ENCODE measurements around the gene RNASEL.

RNASEL gene

DNA sequence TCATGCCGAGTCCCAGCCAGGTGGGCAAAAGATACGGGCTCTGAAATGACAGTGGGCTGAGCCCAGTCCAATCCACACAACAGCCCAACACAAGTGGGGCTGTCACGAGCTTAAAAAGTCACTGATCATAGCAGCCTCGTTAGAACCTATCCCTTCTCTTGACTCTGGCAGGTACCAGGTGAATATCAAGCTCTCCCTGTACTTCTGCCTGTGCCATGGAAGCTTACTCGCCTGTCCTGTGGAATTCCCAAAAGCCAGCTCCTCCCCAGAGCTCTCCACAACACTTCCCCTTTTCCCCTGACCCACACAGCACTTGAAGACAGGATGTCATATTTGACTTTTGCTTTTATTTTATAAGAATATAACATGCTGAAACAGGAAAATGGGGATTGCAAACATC, 9.2 kb upstream of the RNASEL start:
- H3K27me3 ChIP-seq (ENCODE audit: insufficient read depth, low read length), result no peaks in the 10 kb centered on the region
- no peak for TF ChIP-seq EZH2 (IDR thresholded peaks at IDR 0.05; ENCODE audit: borderline replicate concordance, low read length)
- TF ChIP-seq, protein P1, sequence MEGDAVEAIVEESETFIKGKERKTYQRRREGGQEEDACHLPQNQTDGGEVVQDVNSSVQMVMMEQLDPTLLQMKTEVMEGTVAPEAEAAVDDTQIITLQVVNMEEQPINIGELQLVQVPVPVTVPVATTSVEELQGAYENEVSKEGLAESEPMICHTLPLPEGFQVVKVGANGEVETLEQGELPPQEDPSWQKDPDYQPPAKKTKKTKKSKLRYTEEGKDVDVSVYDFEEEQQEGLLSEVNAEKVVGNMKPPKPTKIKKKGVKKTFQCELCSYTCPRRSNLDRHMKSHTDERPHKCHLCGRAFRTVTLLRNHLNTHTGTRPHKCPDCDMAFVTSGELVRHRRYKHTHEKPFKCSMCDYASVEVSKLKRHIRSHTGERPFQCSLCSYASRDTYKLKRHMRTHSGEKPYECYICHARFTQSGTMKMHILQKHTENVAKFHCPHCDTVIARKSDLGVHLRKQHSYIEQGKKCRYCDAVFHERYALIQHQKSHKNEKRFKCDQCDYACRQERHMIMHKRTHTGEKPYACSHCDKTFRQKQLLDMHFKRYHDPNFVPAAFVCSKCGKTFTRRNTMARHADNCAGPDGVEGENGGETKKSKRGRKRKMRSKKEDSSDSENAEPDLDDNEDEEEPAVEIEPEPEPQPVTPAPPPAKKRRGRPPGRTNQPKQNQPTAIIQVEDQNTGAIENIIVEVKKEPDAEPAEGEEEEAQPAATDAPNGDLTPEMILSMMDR (IDR thresholded peaks at IDR 0.05; ENCODE audit: low read length), result no peak
- H4K20me1 ChIP-seq (ENCODE audit: insufficient read depth, low read length), result no peaks in the 10 kb centered on the region
- H3K27ac ChIP-seq (ENCODE audit: low read depth, low read length, poor library complexity, severe bottlenecking), result no peak overlapping the region
- no peak overlapping the region for H2AFZ ChIP-seq (ENCODE audit: low read length)
- H3F3A ChIP-seq (ENCODE audit: insufficient read depth, low read length), result no peaks in the 10 kb centered on the region
- no peak overlapping the region for H3K9ac ChIP-seq (ENCODE audit: low read length)
- H3K4me2 ChIP-seq (ENCODE audit: low read length), result no peak overlapping the region
- H3K9me3 ChIP-seq (ENCODE audit: low read length), result no peaks in the 10 kb centered on the region
- H3K36me3 ChIP-seq (ENCODE audit: insufficient read depth, low read length), result peaks cover 46% of the 10 kb centered on the region
- H3K79me2 ChIP-seq (ENCODE audit: insufficient read depth, low read length), result no peaks in the 10 kb centered on the region
- H3K4me1 ChIP-seq (ENCODE audit: insufficient read depth, low read length, severe bottlenecking), result peaks cover 25% of the 10 kb centered on the region
- H3K4me3 ChIP-seq (ENCODE audit: low read depth, low read length, poor library complexity, severe bottlenecking), result no peak overlapping the region
- H3K9me2 ChIP-seq (ENCODE audit: low read depth, low read length), result no peaks in the 10 kb centered on the region

DNA sequence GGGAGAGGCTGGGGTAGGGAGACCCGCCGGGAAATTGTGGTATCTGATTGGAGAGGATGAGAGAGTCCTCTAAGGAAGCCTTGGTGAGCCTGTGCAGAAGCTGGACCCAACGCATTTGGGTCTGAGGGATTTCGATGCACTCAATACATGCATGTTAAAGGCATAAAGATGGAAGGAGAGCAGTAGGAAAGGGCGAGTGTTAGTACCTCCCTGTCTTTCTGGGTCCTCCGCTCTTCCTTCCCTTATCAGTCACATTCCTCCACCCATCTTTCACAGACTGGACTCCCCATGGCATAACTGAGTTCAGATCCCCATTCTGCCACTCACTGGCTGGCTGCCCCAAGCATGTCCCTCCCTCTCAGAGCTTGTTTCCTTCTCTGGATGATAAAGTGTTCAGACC, 7.9 kb upstream of the RNASEL start:
- TF ChIP-seq, protein P1 (IDR thresholded peaks at IDR 0.05; ENCODE audit: low read length), result no peak
- TF ChIP-seq EZH2 (IDR thresholded peaks at IDR 0.05; ENCODE audit: borderline replicate concordance, low read length), result no peak
- no peak overlapping the region for H3K9ac ChIP-seq (ENCODE audit: low read length)
- peaks cover 34% of the 10 kb centered on the region for H3K36me3 ChIP-seq (ENCODE audit: insufficient read depth, low read length)
- no peaks in the 10 kb centered on the region for H3K9me2 ChIP-seq (ENCODE audit: low read depth, low read length)
- H3K27me3 ChIP-seq (ENCODE audit: insufficient read depth, low read length), result no peaks in the 10 kb centered on the region
- no peak overlapping the region for H3K27ac ChIP-seq (ENCODE audit: low read depth, low read length, poor library complexity, severe bottlenecking)
- H2AFZ ChIP-seq (ENCODE audit: low read length), result no peak overlapping the region
- no peaks in the 10 kb centered on the region for H3K9me3 ChIP-seq (ENCODE audit: low read length)
- peaks cover 14% of the 10 kb centered on the region for H3K4me1 ChIP-seq (ENCODE audit: insufficient read depth, low read length, severe bottlenecking)
- no peaks in the 10 kb centered on the region for H3F3A ChIP-seq (ENCODE audit: insufficient read depth, low read length)
- no peaks in the 10 kb centered on the region for H4K20me1 ChIP-seq (ENCODE audit: insufficient read depth, low read length)
- no peak overlapping the region for H3K4me3 ChIP-seq (ENCODE audit: low read depth, low read length, poor library complexity, severe bottlenecking)
- no peaks in the 10 kb centered on the region for H3K79me2 ChIP-seq (ENCODE audit: insufficient read depth, low read length)
- no peak overlapping the region for H3K4me2 ChIP-seq (ENCODE audit: low read length)

DNA sequence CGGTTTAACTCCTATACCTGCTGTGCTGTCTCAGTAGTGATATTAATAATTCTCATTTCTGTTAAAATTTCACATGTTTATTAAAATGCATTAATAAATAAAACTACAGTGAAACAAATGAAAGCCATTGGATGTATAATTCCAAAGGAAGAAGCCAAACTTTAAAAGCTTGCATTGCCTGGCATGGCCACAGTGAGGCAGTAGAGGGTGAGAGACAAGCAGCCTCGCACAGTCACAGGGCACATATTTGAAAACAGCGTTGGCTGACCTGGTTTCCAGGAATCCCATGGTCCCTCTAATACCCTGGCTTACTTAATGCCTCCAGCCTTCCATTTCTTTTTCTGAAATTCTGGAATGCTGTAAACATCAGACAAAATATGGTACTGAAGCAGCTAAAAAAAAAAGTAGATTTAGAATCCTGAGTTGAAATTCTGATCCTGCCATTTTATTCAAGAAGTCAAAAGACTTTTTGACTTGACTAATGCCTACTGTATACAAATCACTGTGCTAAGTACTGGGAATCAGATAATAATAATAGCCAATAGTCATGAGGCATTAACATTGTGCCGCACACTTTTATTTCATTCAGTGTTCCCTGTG, 6.7 kb upstream of the RNASEL start:
- Histone ChIP-seq H2AFZ (ENCODE audit: low read length) (no peak overlapping the region), H3K79me2 (ENCODE audit: insufficient read depth, low read length) (no peaks in the 10 kb centered on the region), H3K9me2 (ENCODE audit: low read depth, low read length) (no peaks in the 10 kb centered on the region), H3K27ac (ENCODE audit: low read depth, low read length, poor library complexity, severe bottlenecking) (no peak overlapping the region), H3K9me3 (ENCODE audit: low read length) (no peaks in the 10 kb centered on the region), H3K4me2 (ENCODE audit: low read length) (no peak overlapping the region), H3K9ac (ENCODE audit: low read length) (no peak overlapping the region), H3K4me3 (ENCODE audit: low read depth, low read length, poor library complexity, severe bottlenecking) (no peak overlapping the region), H3K27me3 (ENCODE audit: insufficient read depth, low read length) (no peaks in the 10 kb centered on the region), H4K20me1 (ENCODE audit: insufficient read depth, low read length) (no peaks in the 10 kb centered on the region), H3F3A (ENCODE audit: insufficient read depth, low read length) (no peaks in the 10 kb centered on the region), H3K36me3 (ENCODE audit: insufficient read depth, low read length) (peaks cover 22% of the 10 kb centered on the region), H3K4me1 (ENCODE audit: insufficient read depth, low read length, severe bottlenecking) (peaks cover 3% of the 10 kb centered on the region)
- TF ChIP-seq, protein P1 (IDR thresholded peaks at IDR 0.05; ENCODE audit: low read length), result peak; percentile 88
- TF ChIP-seq EZH2 (IDR thresholded peaks at IDR 0.05; ENCODE audit: borderline replicate concordance, low read length), result no peak

Measured in OCI-LY1 (cell line).